GM19463 (cell line): Measurements from ENCODE around the gene CUZD1.

Experiments used
- ATAC-seq: cut with Tn5 transposase; IDR thresholded peaks from one replicate; pipeline ENCODE4 v1.9.1; 2021; ENCODE audit warnings: mild to moderate bottlenecking, moderate library complexity; ENCODE audit not compliant: unreplicated experiment

CUZD1 gene

GRCh38 chr10:122822973-122823690 is 22.5 kb downstream of the CUZD1 start:
- ATAC-seq, result no peak

DNA sequence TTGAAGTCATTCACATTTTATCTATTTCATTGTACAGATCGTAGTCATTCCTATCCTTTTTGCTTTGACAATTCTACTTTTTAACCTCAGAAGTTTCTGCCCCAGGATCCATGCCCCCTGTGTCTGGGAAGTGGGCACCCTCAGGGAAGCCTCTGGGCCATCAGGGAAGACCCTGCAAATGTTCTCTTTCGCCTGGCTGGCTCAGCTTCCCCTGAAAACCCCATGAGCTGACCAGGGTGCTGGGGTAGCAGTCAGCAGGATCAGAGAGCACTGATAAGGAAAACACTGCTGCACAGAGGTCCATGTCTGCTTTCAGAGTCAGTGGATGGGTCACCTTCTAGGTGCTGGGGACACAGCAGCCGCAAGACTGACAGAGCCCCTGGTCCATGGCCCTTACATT is 23.8 kb downstream of the CUZD1 start:
- no peak for ATAC-seq

GRCh38 chr10:122815458-122815857 is 30.2 kb downstream of the CUZD1 start:
- ATAC-seq, result no peak

DNA sequence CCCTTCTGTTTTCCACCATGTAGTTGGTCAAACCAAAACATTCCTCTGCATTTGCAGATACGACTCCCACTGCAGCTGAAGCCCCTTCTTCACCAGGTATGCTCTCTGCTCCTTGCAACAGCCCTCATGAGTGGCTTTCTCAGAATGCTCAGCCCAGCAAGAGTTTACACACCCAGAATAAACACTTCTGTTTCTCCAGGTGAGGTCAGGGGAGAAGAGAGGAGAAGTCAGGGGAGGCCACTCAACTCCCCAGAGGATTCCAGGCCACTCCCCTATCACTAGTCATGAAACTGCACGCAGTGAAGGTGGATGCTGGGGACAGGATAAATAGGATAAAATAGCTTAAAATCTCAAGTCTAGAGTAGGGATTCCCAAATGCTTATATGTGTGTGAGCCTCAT is 31.2 kb downstream of the CUZD1 start:
- no peak for ATAC-seq

DNA sequence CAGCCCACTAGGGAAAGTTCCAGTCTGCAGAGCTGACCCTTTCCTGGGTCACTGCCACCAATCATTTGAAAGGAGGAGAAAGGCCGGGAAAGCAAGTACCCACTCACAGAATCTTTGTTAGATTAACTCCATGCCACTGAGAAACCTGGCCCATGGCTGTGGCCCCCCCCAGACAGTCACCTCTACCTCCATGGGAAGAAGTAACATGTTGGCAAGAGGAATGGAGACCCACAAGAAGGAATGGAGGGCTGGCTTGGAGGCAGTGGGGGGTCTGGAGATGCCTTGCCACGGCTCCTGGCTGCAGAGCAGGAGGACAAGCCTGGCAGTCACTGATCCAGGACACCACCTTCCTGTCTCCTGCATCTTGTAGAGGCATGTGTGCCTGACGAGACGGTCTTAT is 32.9 kb downstream of the CUZD1 start:
- ATAC-seq, result no peak

DNA sequence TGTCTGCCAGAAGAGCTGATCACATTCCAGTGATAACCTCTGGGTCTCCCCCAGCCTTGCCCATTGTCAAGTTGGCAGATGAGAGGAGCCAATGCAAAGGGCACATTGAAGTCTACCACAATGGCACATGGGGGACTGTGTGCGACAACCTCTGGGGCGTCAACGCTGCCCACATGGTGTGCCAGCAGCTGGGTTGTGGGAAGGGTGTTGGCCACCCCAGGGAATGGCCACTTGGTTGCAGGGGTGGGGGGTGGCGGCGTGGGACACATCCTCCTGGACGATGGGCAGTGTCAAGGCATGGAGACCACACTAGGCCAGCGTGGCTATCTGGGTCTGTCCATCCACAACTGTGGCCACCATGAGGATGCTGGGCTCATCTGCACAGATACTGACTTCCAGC is 43.4 kb downstream of the CUZD1 start:
- ATAC-seq, result no peak

DNA sequence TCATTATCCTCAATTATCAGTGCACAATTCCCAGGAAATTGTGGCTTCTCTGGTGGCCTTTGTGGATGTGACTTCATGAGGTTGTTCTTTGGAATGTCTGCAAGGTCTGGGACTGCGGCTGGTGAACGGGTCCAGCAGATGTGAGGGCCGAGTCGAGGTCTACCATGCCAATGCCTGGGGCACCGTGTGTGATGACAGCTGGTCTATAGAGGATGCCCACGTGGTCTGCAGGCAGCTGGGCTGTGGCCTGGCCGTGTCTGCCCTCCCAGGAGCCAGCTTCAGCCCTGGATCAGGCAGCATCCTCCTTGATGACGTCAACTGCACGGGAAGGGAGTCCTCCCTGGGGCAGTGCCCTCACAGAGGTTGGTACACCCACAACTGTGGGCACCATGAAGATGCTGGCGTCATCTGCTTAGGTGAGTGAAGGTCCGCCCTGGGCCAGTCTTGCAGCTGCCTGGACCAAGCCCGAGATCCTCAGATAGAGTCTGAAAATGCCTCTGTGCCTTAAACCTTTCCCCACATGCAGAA is 46.9 kb downstream of the CUZD1 start:
- no peak for ATAC-seq

DNA sequence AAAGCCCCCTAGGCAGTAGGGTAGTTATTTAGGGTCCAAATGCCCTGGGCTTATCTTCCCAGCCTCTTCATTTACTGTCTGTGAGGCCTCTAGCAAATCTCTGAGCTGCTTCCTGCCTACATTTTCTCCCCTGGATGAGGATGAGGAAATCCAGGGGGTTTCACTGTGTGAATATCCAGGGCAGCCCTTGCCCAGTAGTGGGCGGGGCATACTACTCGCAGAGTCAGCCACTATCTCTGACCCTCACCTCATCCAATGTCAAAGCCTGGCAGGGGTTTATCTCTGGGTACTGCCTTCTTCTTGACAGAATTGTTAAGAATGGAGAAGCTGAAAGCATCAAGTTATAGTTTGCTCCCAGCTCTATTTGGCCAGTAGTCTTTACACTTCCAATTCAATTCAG is 48.9 kb downstream of the CUZD1 start:
- ATAC-seq, result no peak

DNA sequence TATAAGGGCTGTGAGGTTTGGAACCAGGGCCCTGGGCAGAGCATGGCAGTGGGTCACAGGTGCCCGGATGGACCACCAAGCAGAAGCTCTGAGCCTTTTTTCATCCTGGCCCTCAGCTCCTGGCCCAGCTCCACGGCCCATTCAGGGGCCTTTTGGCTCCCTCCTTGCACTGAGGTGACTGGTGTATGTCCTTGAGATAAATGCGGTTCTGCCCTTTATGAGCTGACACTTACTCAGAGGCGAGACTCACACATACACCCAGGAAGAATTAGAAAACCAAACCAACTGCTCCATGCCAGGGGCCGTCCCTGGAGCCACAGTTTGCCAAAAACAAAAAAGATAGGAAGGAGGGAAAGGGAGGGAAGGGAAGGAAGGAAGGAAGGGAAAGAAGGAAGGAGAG is 49.7 kb downstream of the CUZD1 start:
- ATAC-seq, result no peak

DNA sequence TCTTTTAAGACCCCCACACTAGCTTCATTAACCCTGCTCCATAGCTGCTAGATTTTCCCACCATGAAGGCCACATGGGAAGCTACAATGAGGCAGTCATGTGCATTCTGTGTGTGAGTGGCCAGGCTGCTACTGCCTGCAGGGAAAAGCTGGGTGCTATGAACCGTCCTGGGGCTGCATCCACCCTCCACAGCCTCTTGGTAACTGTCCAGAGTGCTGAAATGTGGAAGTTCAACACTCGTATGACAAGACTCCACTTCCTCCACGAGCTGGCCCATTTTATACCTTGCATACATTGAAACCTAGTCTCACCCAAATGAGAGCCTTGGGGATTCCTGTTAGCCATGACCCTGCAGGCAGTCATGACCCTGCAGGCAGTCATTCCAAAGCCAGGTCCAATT is 59.4 kb downstream of the CUZD1 start:
- no peak for ATAC-seq

GRCh38 chr10:122782911-122783310 is 62.7 kb downstream of the CUZD1 start:
- no peak for ATAC-seq
